HepG2 (cell line): Measurements from ENCODE around the gene SEMA3B. TPM values are rescaled to one million over a fixed set of nuclear protein-coding genes. Genes with fewer than 3 reads are reported as not detected.

Experiments
- ATF1 ChIP-seq: IDR thresholded peaks from 2 replicates; pipeline ENCODE4 v1.6.1; 2016; ENCODE audit warnings: mild to moderate bottlenecking, control low read depth
- BORCS8-MEF2B ChIP-seq: sonication (generic); formaldehyde crosslinking; IDR thresholded peaks from 2 replicates; pipeline ENCODE4 v1.8.0; 2022; ENCODE audit warnings: mild to moderate bottlenecking, missing genetic modification reagents
- FOXK1 ChIP-seq: sonication (generic); formaldehyde crosslinking; IDR thresholded peaks from 2 replicates; pipeline ENCODE4 v1.4.0; 2020; ENCODE audit warnings: low read depth, missing genetic modification reagents, borderline replicate concordance
- FOXP1 ChIP-seq, 2 experiments: fragments of 450-650 bp in 1 of 2; IDR thresholded peaks; 2 replicates each; pipeline ENCODE4 v1.6.1; 2017 to 2018; ENCODE audit warnings: antibody characterized with exemption in 1 of 2
- GABPA ChIP-seq, 2 experiments: IDR thresholded peaks; 2 replicates each; pipeline ENCODE4 v1.6.1; 2011 to 2016; ENCODE audit warnings: low read depth in 2 of 2, low read length in 1 of 2, missing biosample characterization in 1 of 2, missing genetic modification characterization in 1 of 2
- HNF1A ChIP-seq, 2 experiments: sonication (generic) in 1 of 2; formaldehyde crosslinking in 1 of 2; IDR thresholded peaks; 2 replicates each; pipeline versions ENCODE4 v1.4.0 to v1.6.1; 2016 to 2020; ENCODE audit warnings: borderline replicate concordance in 1 of 2, low read depth in 1 of 2, mild to moderate bottlenecking in 1 of 2, missing genetic modification reagents in 1 of 2
- KDM2A ChIP-seq: sonication (generic); formaldehyde crosslinking; IDR thresholded peaks from 2 replicates; pipeline ENCODE4 v1.4.0; 2020; ENCODE audit warnings: low read depth, missing genetic modification reagents, borderline replicate concordance
- MTF1 ChIP-seq: sonication (generic); formaldehyde crosslinking; IDR thresholded peaks from 2 replicates; pipeline ENCODE4 v1.5.0; 2020; ENCODE audit warnings: missing genetic modification reagents
- PLRG1 ChIP-seq: fragments of 450-650 bp; conservative IDR thresholded peaks from 2 replicates; pipeline ENCODE4 v1.6.1; 2016
- RBM39 ChIP-seq: fragments of 200-400 bp; formaldehyde crosslinking; IDR thresholded peaks from one replicate; pipeline ENCODE4 v1.6.1; 2018; ENCODE audit warnings: antibody characterized with exemption, mild to moderate bottlenecking, low read depth, low read length; ENCODE audit not compliant: poor library complexity, severe bottlenecking
- SNAPC2 ChIP-seq: sonication (generic); formaldehyde crosslinking; IDR thresholded peaks from 2 replicates; pipeline ENCODE4 v1.8.1; 2022; ENCODE audit warnings: mild to moderate bottlenecking, missing genetic modification reagents
- TCF7L2 ChIP-seq: IDR thresholded peaks from 2 replicates; pipeline ENCODE4 v1.6.1; 2011; ENCODE audit warnings: mild to moderate bottlenecking, low read depth, low read length, moderate library complexity
- ZBTB14 ChIP-seq: sonication (generic); formaldehyde crosslinking; IDR thresholded peaks from 2 replicates; pipeline ENCODE4 v1.4.0; 2020; ENCODE audit warnings: missing genetic modification reagents
- ZBTB33 ChIP-seq: sonication (generic); formaldehyde crosslinking; IDR thresholded peaks from 2 replicates; pipeline ENCODE4 v1.4.0; 2020; ENCODE audit warnings: missing genetic modification reagents
- ZFP36L2 ChIP-seq: sonication (generic); formaldehyde crosslinking; IDR thresholded peaks from 2 replicates; pipeline ENCODE4 v1.4.0; 2020; ENCODE audit warnings: missing genetic modification reagents
- ZIK1 ChIP-seq: sonication (generic); formaldehyde crosslinking; IDR thresholded peaks from 2 replicates; pipeline ENCODE4 v1.5.0; 2020; ENCODE audit warnings: mild to moderate bottlenecking, low read depth, missing genetic modification reagents, borderline replicate concordance
- ZNF678 ChIP-seq: sonication (generic); formaldehyde crosslinking; IDR thresholded peaks from 2 replicates; pipeline ENCODE4 v1.4.0; 2020; ENCODE audit warnings: mild to moderate bottlenecking, missing genetic modification reagents
- ZNF768 ChIP-seq: sonication (generic); formaldehyde crosslinking; IDR thresholded peaks from 2 replicates; pipeline ENCODE4 v1.4.0; 2020; ENCODE audit warnings: missing genetic modification reagents
- ZNF878 ChIP-seq: sonication (generic); formaldehyde crosslinking; IDR thresholded peaks from 2 replicates; pipeline ENCODE4 v1.8.1; 2023; ENCODE audit warnings: mild to moderate bottlenecking, missing genetic modification reagents, moderate library complexity
- polyA plus RNA-seq, 8 experiments: library from polyadenylated mRNA; depleted of rRNA in 3 of 8; stranded (reverse) in 7 of 8; unstranded in 1 of 8; fragments of >200 nt; fragmentation: Illumina TruSeq in 4 of 8; extraction: Trizol in 4 of 8; gene quantifications; 2 replicates each; pipeline versions ENCODE4 v1.2.1 to v1.2.3, GENCODE V29; 2011 to 2016; ENCODE audit warnings: low read depth in 4 of 8, missing spikeins in 1 of 8, mixed read lengths in 1 of 8; ENCODE audit not compliant: insufficient read depth in 1 of 8
- total RNA-seq, 5 experiments: library from RNA; depleted of rRNA; stranded (reverse); fragments of >200 nt; fragmentation: Illumina TruSeq; extraction: Trizol; gene quantifications; 2 replicates each; pipeline ENCODE4 v1.2.3, GENCODE V29; 2016; ENCODE audit warnings: low read depth in 1 of 5
- TF ChIP-seq, protein P1 (sequence below): fragments of 450-650 bp; IDR thresholded peaks from 2 replicates; pipeline ENCODE4 v1.6.1; 2016
- TF ChIP-seq, protein P2 (sequence below): sonication (generic); formaldehyde crosslinking; IDR thresholded peaks from 2 replicates; pipeline ENCODE4 v1.8.0; 2022; ENCODE audit warnings: missing genetic modification reagents, low read depth, mild to moderate bottlenecking, borderline replicate concordance

SEMA3B gene
- total and polyA plus RNA-seq, 2 of the 13 experiments (the other 11 are each of a cell fraction or from before 2014, with no cell fraction given): 93.2 to 158 TPM

- no peak for TF ChIP-seq MTF1 (CRISPR knock-in tag)
- TF ChIP-seq, protein P1, sequence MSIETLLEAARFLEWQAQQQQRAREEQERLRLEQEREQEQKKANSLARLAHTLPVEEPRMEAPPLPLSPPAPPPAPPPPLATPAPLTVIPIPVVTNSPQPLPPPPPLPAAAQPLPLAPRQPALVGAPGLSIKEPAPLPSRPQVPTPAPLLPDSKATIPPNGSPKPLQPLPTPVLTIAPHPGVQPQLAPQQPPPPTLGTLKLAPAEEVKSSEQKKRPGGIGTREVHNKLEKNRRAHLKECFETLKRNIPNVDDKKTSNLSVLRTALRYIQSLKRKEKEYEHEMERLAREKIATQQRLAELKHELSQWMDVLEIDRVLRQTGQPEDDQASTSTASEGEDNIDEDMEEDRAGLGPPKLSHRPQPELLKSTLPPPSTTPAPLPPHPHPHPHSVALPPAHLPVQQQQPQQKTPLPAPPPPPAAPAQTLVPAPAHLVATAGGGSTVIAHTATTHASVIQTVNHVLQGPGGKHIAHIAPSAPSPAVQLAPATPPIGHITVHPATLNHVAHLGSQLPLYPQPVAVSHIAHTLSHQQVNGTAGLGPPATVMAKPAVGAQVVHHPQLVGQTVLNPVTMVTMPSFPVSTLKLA: peak; percentile 50; the same call in 1 of the 2 replicates
- no peak for TF ChIP-seq PLRG1
- no peak for TF ChIP-seq TCF7L2
- TF ChIP-seq GABPA (IDR thresholded peaks at IDR 0.05; ENCODE audit: low read depth, low read length): no peak
- TF ChIP-seq GABPA (CRISPR knock-in tag; IDR thresholded peaks at IDR 0.05; ENCODE audit: low read depth): no peak
- TF ChIP-seq, protein P2, sequence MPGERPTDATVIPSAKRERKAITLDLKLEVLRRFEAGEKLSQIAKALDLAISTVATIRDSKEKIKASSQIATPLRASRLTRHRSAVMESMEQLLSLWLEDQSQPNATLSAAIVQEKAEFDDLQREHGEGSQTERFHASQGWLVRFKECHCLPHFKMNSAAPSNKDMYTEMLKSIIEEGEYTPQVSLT (CRISPR knock-in tag): no peak
- TF ChIP-seq SNAPC2 (CRISPR knock-in tag): no peak
- no peak; the same call in 1 of the 2 replicates for TF ChIP-seq BORCS8-MEF2B (CRISPR knock-in tag)
- TF ChIP-seq ZNF678 (CRISPR knock-in tag): 0 out of 2 replicates have a peak, but pooled peaks have one; percentile 20
- no peak for TF ChIP-seq ZBTB33 (CRISPR knock-in tag)
- TF ChIP-seq ATF1 (CRISPR knock-in tag): no peak
- peak; percentile 90 for TF ChIP-seq ZBTB14 (CRISPR knock-in tag)
- TF ChIP-seq HNF1A (IDR thresholded peaks at IDR 0.05; ENCODE audit: low read depth): no peak
- peak; percentile 56; the same call in 1 of the 2 replicates for TF ChIP-seq HNF1A (CRISPR knock-in tag; IDR thresholded peaks at IDR 0.05; ENCODE audit: borderline replicate concordance)
- no peak for TF ChIP-seq ZNF768 (CRISPR knock-in tag)
- no peak for TF ChIP-seq ZFP36L2 (CRISPR knock-in tag)
- no peak for TF ChIP-seq FOXK1 (CRISPR knock-in tag)
- TF ChIP-seq KDM2A (CRISPR knock-in tag): no peak; the same call in 1 of the 2 replicates
- TF ChIP-seq RBM39: no peak
- no peak for TF ChIP-seq ZIK1
- no peak for TF ChIP-seq ZNF878 (CRISPR knock-in tag)
- no peak for TF ChIP-seq FOXP1 (IDR thresholded peaks at IDR 0.05)
- TF ChIP-seq FOXP1 (CRISPR knock-in tag; IDR thresholded peaks at IDR 0.05): no peak
Measured at GRCh38 chr3:50320853-50321335, 51.9 kb downstream of the SEMA3B start (continued).
